ENCODE results near the gene HSD17B14.

DNA sequence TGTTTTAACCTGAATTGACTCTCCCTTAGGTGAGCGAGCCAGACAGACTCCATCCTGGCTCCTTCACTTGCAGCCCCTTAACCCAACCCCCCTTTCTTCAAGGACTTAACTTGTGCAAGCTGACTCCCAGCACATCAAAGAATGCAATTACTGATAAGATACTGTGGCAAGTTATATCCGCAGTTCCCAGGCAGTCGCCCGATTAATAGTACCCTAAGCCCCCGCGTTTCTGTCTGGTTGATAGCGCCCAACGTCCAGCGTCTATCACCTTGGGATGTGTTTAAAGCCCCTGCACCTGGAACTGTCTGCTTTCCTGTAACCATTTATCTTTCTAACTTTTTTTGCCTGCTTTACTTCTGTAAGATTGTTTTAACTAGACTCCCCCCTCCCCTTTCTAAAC is 6.2 kb downstream of the HSD17B14 start:
- TF ChIP-seq GATA2 (IDR thresholded peaks at IDR 0.05; ENCODE audit: low read depth, low read length) (no peak), GATA3 (IDR thresholded peaks at IDR 0.05; ENCODE audit: low read depth, low read length) (no peak)
